Body of pancreas (tissue), 4 donors: ENCODE measurements around the gene PDE4D. TPM values are rescaled to one million over a fixed set of nuclear protein-coding genes. Genes with fewer than 3 reads are reported as not detected.

Source experiments
- ATAC-seq: fragments of 150-250 bp; one replicate; pipeline ENCODE4 v1.9.1; 2016
- DNase-seq, 4 donors: peaks; one replicate each; pipeline ENCODE4 v3.0.0-alpha.2; 2019
- H3K27ac ChIP-seq, 4 donors: fragments of 200-600 bp; sonication (generic); 1 replicate in 3 of 4; 2 replicates in 1 of 4; pipeline versions ENCODE4 v1.5.1 to v1.6.1; 2016 to 2019; ENCODE audit warnings: mild to moderate bottlenecking in 1 of 4, mixed read lengths in 1 of 4, moderate library complexity in 1 of 4
- H3K27me3 ChIP-seq, 2 donors: fragments of 200-600 bp; sonication (generic); one replicate each; pipeline ENCODE4 v1.6.0; 2016; ENCODE audit warnings: mild to moderate bottlenecking in 1 of 2
- H3K36me3 ChIP-seq, 2 donors: fragments of 200-600 bp; sonication (generic); replicated peaks in 1 of 2; 2 replicates each; pipeline ENCODE4 v1.5.1; 2016; ENCODE audit warnings: low read depth in 2 of 2; ENCODE audit not compliant: insufficient read depth in 1 of 2
- H3K4me1 ChIP-seq: fragments of 200-600 bp; sonication (generic); one replicate; pipeline ENCODE4 v1.6.0; 2016
- H3K4me3 ChIP-seq, 2 donors: fragments of 200-600 bp; sonication (generic); 1 replicate in 1 of 2; 2 replicates in 1 of 2; pipeline ENCODE4 v1.5.1; 2016 to 2019
- H3K9me3 ChIP-seq, 3 donors: fragments of 200-600 bp; sonication (generic); 1 replicate in 2 of 3; 2 replicates in 1 of 3; pipeline ENCODE4 v1.5.1; 2016
- POLR2A ChIP-seq, 3 donors: fragments of 450-650 bp; IDR thresholded peaks; one replicate each; pipeline ENCODE4 v1.6.1; 2016; ENCODE audit warnings: antibody characterized with exemption in 3 of 3, mild to moderate bottlenecking in 2 of 3
- WGBS, 2 donors: methylation state at CpG; one replicate each; pipeline ENCODE4 v1.1.5; 2017; 5-methylcytosine and 5-hydroxymethylcytosine counted together
- intact Hi-C: fragments of 100-400 bp; cut with DNase I; formaldehyde crosslinking; loops from one replicate; pipeline ENCODE4 v1.15.1; 2023
- total RNA-seq, 2 donors: library from RNA; depleted of rRNA; stranded (reverse); fragments of >200 nt; gene quantifications; one replicate each; pipeline ENCODE4 v1.1.0, GENCODE V29; 2016
- TF ChIP-seq, protein P1 (sequence below), 7 experiments: fragments of 450-650 bp in 4 of 7; fragments of 200-600 bp in 3 of 7; sonication (generic) in 3 of 7; IDR thresholded peaks; one replicate each; pipeline ENCODE4 v1.5.1; 2016 to 2019; ENCODE audit warnings: antibody characterized with exemption in 7 of 7

The PDE4D gene
- total RNA-seq, 2 donors from 2014 or later = 8.6 to 9.2 TPM

DNA sequence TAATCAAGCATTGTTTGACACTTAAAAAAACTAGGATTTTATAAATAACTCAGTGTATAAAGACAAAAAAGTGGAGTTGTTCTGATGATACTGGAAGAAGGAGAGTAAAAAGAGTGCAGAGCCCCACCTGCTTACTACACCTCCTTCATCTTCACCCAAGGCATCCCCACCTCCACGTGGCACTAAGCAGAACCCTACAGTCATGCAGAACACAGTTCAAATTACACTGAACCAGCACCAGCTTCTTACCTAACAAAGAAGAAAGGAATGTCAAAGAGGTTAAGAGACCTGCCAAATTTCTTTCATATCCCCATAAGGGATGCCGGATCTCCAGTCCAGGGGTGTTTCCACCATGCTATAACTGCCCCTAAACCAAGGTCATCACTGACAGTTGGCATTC, 55.5 kb downstream of the PDE4D start:
- intact Hi-C loops = no loop called here
- ATAC-seq (no peak), DNase-seq (no peak)
- H3K27me3 ChIP-seq = no peaks in the 10 kb centered on the region
- no peaks in the 10 kb centered on the region for H3K9me3 ChIP-seq
- no peak overlapping the region for H3K27ac ChIP-seq
- H3K36me3 ChIP-seq = no peaks in the 10 kb centered on the region
- 50 to 56% methylated on average over 2 of the region's 2 CpGs for WGBS, 2 donors
- TF ChIP-seq, protein P1, sequence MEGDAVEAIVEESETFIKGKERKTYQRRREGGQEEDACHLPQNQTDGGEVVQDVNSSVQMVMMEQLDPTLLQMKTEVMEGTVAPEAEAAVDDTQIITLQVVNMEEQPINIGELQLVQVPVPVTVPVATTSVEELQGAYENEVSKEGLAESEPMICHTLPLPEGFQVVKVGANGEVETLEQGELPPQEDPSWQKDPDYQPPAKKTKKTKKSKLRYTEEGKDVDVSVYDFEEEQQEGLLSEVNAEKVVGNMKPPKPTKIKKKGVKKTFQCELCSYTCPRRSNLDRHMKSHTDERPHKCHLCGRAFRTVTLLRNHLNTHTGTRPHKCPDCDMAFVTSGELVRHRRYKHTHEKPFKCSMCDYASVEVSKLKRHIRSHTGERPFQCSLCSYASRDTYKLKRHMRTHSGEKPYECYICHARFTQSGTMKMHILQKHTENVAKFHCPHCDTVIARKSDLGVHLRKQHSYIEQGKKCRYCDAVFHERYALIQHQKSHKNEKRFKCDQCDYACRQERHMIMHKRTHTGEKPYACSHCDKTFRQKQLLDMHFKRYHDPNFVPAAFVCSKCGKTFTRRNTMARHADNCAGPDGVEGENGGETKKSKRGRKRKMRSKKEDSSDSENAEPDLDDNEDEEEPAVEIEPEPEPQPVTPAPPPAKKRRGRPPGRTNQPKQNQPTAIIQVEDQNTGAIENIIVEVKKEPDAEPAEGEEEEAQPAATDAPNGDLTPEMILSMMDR (IDR thresholded peaks at IDR 0.05) = no peak
- TF ChIP-seq POLR2A (IDR thresholded peaks at IDR 0.05) = no peak
- no peaks in the 10 kb centered on the region for H3K4me1 ChIP-seq
- no peak overlapping the region for H3K4me3 ChIP-seq

GRCh38 chr5:59837071-59837470, 56.5 kb downstream of the PDE4D start:
- Histone ChIP-seq H3K27ac (no peak overlapping the region), H3K4me1 (no peaks in the 10 kb centered on the region), H3K4me3 (no peak overlapping the region), H3K9me3 (no peaks in the 10 kb centered on the region), H3K36me3 (no peaks in the 10 kb centered on the region), H3K27me3 (no peaks in the 10 kb centered on the region)
- intact Hi-C loops = no loop called here
- TF ChIP-seq, protein P1 (IDR thresholded peaks at IDR 0.05) = no peak
- no peak for TF ChIP-seq POLR2A (IDR thresholded peaks at IDR 0.05)
- DNase-seq (no peak), ATAC-seq (no peak)
- WGBS, 2 donors = 81 to 91% methylated on average over 1 of the region's 1 CpG

- no peaks in the 10 kb centered on the region for H3K36me3 ChIP-seq
Observed at GRCh38 chr5:59835800-59836199, 57.7 kb downstream of the PDE4D start.

GRCh38 chr5:59833448-59833847, 60.1 kb downstream of the PDE4D start:
- intact Hi-C loops = no loop called here
- no peaks in the 10 kb centered on the region for H3K4me1 ChIP-seq
- no peak for TF ChIP-seq POLR2A (IDR thresholded peaks at IDR 0.05)
- TF ChIP-seq, protein P1 (IDR thresholded peaks at IDR 0.05) = no peak
- no peaks in the 10 kb centered on the region for H3K9me3 ChIP-seq
- no peak overlapping the region for H3K4me3 ChIP-seq
- 61 to 65% methylated on average over 4 of the region's 4 CpGs for WGBS, 2 donors
- H3K27me3 ChIP-seq = no peaks in the 10 kb centered on the region
- H3K36me3 ChIP-seq = no peaks in the 10 kb centered on the region
- H3K27ac ChIP-seq = no peak overlapping the region
- no peak for DNase-seq
- no peak for ATAC-seq

More at GRCh38 chr5:59835800-59836199, 57.7 kb downstream of the PDE4D start:
- no peak overlapping the region for H3K27ac ChIP-seq
- no peak for TF ChIP-seq POLR2A (IDR thresholded peaks at IDR 0.05)
- TF ChIP-seq, protein P1 (IDR thresholded peaks at IDR 0.05) = no peak
- WGBS, 2 donors = 62 to 69% methylated on average over 3 of the region's 3 CpGs
- DNase-seq = no peak
- H3K4me3 ChIP-seq = no peak overlapping the region
- H3K27me3 ChIP-seq = no peaks in the 10 kb centered on the region
- intact Hi-C loops = no loop called here
- H3K4me1 ChIP-seq = no peaks in the 10 kb centered on the region
- ATAC-seq = no peak
- no peaks in the 10 kb centered on the region for H3K9me3 ChIP-seq

- H3K27ac ChIP-seq = no peak overlapping the region
- H3K4me3 ChIP-seq = no peak overlapping the region
- intact Hi-C loops = no loop called here
- no peaks in the 10 kb centered on the region for H3K36me3 ChIP-seq
- DNase-seq (no peak), ATAC-seq (no peak)
- no peaks in the 10 kb centered on the region for H3K9me3 ChIP-seq
- H3K4me1 ChIP-seq = no peaks in the 10 kb centered on the region
- WGBS, 2 donors = 66 to 69% methylated on average over 7 of the region's 7 CpGs
- no peak for TF ChIP-seq POLR2A (IDR thresholded peaks at IDR 0.05)
- TF ChIP-seq, protein P1 (IDR thresholded peaks at IDR 0.05) = no peak
- no peaks in the 10 kb centered on the region for H3K27me3 ChIP-seq
Observed at GRCh38 chr5:59832577-59833301, 60.8 kb downstream of the PDE4D start.
